HG03460 (cell line): ENCODE data around the gene SACM1L.

Source experiments
- ATAC-seq: cut with Tn5 transposase; IDR thresholded peaks from one replicate; pipeline ENCODE4 v1.9.1; 2021; ENCODE audit not compliant: unreplicated experiment

Gene SACM1L

DNA sequence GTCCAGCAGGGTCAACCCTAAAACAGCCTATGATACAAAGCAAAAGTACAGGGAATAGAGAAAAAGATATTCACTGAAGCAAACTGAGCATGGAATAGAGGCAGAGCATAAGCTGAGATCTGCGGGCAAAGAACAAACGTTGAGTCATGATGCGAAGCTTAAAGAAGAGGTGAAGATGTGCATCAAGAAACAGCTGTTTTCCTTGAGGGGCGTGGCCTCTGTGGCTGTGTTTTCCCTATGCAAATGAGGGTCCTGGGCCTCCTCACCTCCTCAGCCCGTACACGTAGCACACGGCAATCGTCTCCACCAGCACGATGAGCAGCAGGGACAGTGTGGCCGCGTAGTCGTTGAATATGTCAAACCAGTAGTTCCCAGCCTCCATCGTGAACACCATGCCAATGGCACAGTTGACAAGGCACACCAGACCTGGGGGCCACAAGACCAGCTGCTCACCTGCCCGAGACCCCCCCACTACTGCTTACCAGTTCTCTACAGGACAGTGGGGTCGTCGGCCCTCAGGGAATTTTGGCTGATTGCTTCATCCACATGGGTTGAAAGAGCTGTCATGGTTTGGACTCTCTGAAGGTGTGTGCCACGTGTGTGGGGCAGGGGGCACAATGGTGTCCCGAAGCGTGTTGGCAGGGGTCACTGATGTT lies 73.6 kb downstream of the SACM1L start:
- no peak for ATAC-seq

DNA sequence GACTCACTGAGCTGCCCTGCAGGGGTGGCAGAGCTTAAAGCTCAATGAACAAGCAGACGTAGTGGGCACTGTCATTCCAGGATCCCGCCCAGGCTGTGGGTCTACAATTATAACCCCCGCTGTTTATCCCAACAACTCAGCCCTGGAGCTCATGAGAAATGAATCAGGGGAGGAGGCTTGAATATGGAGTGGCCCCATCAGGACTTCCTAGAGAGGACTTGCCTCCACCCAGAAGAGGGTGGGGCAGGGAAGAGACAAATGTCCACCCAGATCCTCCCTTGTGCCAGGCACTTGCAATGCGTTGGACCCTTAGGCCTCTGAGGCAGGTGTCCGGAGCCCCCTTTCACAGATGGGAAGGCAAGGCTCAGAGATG lies 74.1 kb downstream of the SACM1L start:
- no peak for ATAC-seq

DNA sequence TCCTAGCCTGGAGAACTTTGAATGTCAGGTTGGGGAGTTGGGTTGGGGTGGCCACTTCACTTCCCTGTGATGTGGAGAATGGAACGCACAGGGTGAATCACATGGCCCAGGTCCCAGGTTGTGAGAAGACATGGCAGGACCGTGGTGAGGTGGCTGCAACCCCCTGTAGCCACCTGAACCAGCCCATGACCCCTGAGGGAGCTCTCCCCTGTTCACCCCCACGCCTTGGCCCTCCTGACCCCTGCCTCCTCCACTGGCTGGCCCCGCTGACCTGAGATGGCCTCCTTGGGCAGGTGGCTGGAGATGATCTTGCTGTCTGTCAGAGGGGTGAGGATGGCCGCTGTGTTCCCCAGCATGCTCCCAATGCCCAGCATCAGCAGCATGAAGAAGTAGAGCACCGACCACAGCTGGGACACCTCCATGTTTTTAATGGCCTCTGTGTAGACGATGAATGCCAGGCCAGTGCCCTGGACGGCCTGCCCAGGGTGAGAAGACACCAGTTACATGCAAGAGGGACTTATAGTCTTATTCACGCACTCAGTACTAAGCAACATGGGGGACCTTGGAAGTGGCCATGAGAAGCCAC lies 76.2 kb downstream of the SACM1L start:
- no peak for ATAC-seq

DNA sequence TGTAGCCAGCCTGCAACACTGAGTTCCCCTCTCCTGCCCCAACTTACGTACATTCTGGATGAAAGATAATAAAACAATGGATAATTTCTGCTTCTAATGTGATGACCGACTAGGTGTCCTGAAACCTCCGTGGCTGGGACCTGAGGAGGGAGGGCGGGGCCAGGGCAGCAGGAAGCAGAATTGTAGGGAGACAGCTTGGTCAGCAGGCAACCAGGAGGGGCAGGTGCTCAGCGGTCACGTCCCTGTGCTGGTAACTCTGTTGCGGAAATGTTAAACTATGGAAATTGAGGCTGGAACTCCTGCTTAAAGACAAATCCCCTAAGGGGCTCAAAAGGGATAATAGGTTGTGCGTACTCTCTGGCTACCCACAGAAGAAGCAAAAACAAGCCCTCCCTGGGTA lies 76.8 kb downstream of the SACM1L start:
- ATAC-seq: no peak

DNA sequence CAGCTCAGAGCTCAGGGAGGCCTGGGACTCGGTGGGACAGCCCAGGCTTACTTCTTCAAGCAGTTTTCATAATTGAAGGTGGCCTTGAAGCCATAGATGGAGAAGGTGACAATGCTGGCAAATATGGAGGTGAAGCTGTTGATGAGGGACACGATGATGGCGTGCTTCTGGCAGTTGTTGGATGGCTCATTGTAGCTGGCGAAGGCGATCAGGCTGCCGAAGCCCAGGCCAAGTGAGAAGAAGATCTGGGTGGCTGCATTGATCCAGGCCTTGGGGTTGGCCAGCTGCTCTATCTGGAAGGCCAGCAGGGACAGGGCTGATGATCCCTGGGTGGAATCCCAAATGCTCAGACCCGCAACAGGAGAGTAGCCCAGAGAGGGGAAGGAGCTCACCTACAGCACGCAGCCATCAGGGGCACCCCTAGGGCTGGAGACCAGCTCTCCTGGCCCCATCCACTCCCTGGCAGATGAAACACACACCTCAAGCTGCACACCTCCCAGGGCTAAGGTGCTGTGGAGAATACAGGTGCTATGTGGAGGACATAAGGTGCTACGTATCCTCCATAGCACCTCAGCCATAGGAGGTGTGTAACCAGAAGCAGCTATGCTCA lies 82.1 kb downstream of the SACM1L start:
- no peak for ATAC-seq

DNA sequence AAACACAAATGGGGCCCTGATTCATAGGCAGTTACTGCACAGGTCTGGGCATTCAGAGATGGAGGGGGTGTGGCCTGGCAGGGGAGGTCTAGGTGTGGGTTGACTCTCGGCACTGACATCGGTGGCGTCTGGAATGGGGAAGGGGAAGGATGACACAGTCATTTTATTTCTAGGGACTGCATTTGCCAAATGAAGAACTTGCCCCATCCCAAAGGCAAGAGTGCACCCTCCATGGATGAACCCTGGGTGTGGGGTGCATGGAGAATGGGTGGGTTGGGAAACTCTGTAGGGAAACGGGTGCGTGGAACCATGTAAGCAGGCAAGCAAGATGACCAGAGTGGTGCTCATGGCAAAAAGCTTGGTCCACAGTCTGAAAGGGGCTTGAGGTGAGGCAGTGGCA lies 82.6 kb downstream of the SACM1L start:
- ATAC-seq: no peak

DNA sequence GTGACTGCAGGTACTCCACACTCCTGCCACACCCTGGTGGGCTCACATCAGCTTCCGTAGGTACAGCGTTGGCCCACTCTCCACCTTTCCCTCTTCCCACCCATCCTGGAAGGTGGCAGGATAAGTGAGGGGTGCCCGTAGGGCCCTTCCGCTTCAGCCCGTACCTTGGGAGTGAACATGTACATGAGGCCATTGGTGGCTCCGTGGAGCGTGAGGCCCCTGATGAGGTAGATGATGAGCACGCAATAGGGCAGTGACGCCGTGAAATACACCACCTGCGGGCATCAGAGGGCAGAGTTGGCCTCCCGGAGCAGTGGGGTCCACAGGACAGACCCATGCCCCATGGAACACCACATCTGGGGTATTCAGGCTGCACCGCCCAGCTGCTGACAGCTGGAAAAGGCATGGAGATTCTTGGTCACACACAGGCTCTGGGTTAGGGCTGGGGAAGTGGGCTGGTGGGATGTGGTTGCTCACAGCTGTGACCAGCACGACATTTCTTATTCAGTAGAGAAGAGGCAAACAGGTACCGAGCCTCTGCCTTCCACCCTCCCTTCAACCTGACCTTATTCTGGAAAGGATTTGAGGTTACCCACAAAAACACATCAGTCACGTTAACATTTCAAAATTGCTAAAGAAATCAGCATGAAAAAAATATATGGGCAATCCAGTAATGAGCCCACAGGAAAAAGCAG lies 83.3 kb downstream of the SACM1L start:
- ATAC-seq: no peak

DNA sequence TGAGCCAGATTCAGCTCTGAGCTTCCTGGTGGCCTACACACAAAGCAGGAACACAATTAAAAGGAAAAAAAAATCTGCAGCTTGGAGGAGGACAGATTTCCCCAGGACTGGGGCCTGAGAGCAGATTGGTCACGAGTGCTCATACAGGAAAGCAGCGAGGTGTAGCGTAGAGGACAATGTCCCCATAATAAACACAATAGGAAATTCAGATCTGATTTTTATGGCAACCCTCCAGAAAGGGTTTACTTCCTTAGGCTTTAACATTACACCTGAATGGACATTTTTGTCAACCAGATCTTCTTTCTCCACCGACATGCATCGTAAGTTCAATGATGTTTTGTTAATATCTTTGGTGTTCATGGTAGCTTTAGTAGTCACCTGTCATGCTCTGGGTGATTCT lies 83.9 kb downstream of the SACM1L start:
- ATAC-seq: no peak

DNA sequence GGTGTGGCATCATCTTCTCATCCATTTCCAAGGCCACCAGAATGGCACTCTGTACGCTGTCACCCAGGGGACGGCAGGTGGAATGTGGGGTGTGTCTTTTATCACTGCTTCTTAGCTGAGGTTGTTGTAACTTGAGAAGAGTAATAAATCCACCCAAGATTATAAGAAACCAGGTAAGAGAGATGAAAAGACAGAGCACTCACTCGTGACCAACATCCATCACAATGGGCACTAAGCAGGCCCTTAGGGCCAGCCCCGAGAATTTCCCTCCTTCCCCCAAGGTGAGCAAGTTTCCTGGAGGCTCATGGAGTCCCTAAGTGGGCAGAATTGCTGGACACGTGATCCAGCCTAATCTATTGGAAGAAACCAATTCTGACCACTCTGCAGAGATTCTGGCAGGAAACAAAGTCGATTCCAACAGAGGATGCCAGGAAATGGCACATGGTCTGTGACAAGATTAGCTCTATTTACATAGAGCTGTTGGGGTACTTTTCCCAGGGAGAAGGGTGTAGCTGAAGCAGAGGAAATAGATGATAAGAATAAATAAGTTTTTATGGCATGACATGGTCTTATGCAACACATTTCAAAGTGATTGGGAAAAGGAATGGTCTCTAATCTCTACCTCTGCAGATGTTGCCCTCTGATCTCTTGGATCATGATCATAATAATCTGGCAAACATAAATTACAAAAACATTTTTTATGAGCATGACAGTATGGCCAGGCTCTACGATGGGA lies 84.7 kb downstream of the SACM1L start:
- no peak for ATAC-seq

DNA sequence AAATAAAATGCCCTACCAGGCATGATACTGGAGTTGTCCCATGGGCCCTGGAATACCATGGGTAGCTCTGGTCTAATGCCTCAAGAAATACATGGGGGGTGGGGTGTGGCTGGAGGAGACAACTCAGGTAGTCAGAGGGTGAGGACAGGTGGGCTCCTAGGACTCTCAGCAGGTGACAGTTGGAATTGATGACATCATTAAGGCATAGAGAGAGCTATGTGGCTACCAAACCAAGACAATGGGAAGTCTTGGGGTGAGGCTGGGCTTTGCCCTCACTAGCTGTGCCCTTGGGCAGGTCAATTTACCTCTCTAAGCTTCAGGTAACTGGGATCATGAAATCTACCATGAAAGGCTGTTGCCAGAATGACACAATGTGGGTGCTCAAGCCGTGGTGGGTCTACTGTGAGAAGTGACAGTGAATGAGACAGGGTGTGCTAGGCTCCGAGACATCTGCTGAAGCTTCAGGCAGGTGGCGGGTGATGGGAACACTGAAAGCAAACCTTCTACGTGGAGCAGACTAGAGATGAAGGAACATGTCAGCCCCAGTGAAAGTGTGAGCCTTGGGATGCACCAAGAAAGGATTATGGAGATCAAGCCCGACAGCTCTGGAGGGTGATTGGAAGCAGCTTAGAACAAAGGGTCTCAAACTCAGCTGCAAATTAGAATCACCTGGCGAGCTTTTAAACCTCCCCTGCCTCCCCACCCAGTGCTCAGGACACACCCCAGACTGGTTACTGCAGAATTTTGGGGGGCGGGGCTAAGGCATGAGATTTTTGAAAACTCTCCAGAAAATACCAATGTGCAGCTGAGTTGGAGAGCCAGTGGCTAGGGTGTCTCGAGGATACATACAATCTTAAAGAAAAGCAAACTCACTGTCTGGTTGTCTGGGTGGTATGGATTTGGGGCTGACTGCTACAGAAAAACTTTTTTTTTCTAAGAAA lies 85.7 kb downstream of the SACM1L start:
- no peak for ATAC-seq

DNA sequence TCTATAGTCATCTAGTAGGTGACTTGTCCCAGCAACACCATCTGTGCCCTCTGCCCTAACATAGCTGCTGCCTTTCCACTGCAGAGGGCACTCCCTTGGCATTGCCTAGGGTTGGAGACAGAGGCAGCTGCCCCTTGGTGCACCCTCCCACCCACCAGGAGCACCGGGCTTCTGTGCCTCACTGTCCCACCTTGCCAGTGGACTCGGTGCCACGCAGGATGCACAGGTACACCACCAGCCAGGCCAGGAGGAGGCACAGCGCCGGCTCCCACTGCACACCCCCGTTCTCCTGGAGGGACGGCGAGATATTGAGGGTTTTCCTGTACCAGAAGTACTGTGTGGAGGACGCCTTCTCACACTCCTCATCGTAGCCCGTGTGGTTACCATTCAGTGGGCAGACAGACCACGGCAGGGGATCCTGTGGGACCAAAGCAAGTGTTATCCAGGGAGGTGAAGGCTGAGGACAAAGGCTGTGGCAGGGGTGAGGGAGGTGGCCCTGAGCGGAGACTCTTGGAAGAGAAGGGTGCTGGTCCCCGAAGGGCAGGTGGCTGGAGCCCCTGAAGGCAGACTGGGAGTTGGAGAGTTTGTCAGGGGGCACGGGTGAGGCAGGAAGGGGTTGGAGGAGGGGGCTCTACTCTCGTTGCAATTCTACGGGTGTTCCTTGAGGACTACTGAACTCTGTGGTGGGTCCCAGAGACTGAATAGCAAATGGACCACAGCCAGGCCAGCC lies 86.5 kb downstream of the SACM1L start:
- ATAC-seq: no peak

DNA sequence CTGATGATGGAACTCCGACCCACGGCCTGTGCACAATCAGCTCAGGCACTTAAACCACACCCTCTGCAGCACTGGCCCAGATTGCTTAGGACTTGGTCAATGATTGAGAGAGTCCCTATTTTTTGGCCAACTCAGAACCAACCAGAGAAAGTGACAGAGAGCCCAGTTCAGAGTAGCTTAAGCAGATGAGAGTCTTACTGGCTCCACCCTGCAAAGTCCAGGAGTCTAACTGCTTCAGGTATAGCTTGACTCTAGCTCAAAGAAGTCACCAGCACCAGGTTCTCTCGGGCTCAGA lies 87.1 kb downstream of the SACM1L start:
- no peak for ATAC-seq

DNA sequence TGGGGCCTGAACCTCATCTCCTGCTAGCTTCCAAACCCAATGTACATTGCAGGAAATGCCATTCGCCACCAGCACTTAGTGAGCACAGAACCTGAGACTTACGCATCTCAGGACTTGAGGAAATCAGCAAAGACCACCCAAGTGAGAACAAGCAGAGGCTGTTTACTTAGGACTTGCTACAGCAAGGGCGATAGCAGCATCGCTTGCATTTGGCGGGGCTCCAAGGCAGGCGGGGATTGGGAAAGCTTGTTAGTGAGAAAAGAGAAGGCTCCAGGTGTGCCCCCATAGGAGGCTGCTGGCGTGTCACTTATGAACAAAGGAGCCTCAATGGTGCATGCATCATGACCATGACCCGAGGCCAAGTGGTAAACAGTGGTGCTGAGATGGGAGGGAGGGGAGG lies 87.4 kb downstream of the SACM1L start:
- no peak for ATAC-seq

DNA sequence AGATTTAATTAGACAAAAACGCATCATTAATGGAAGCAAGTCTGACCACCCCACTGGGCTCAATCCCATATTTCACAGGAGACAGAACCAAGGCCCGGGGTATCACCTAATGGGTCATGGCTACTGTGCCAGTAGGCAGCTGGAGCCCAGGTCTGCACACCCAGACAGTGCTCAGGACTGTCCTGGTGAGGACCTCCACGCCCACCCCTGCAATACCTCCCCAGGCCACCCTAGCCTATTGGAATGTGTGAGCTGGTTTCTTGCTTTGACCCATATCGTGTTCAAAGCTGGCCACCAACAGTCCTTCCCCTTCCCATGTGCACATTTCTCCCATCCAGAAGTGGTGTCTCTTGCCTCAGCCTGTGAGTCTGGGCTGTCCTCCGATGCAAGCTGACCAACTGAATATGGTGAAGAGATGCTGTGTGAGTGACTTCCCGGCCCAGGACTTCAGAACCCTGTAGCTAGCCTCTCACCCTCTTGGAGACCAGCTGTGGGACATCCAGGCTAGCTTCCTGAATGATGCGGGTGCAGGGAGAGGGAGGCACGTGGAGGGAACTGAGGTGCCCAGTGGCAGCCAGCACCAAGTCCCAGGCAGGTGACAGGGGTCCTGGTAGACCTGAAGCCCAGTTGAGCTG lies 88.0 kb downstream of the SACM1L start:
- no peak for ATAC-seq

DNA sequence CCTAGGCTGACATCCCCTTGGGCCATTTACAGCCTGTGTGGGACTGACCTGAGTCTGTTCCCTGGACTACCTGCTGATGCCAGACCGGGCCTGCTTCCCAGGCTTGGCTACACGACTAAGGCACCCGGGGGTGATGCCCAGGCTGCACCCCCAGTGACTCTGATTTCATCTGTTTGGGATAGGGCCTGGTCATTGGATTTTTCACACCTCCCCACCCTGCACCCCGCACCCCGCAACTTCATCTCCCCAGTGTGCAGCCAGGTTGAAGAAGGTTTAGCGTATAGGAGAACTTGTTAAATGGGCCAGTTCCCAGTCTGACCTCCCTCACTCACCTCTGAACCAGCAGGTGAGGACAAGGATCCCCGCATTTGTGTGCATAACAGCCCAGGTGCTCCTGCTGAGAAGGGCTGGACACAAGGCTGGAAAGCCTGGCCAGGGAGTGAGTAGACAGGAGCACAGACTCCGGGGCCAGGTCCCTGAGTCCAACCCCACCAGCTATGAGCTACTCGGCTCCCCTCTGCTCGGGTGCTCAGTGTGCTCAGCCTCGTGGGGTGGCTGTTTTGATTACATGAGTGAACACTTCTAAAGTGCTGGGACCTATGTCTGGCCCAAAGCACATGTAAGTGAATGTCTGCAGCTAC lies 88.7 kb downstream of the SACM1L start:
- no peak for ATAC-seq

DNA sequence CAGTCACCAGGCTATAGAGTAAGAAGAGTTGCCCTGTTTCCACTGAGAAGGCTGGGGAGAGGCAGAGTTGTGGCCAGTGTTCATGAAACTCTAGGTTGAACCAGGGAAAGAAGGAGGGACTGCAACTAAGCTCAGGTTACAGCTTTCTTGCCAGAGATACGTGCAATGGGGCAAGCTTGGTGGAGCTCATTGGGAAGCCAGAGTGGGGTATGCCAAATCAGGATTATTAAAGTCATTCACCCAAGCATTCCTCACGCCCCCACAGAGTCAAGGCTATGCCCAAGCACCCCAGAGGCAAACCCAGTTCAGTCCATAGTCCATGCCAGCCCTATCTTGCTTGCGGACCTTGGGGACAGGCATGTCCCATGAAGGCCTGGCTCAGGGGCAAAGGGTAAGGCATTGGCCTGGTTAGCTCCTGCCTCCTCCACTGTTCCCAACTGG lies 89.6 kb downstream of the SACM1L start:
- ATAC-seq: no peak

DNA sequence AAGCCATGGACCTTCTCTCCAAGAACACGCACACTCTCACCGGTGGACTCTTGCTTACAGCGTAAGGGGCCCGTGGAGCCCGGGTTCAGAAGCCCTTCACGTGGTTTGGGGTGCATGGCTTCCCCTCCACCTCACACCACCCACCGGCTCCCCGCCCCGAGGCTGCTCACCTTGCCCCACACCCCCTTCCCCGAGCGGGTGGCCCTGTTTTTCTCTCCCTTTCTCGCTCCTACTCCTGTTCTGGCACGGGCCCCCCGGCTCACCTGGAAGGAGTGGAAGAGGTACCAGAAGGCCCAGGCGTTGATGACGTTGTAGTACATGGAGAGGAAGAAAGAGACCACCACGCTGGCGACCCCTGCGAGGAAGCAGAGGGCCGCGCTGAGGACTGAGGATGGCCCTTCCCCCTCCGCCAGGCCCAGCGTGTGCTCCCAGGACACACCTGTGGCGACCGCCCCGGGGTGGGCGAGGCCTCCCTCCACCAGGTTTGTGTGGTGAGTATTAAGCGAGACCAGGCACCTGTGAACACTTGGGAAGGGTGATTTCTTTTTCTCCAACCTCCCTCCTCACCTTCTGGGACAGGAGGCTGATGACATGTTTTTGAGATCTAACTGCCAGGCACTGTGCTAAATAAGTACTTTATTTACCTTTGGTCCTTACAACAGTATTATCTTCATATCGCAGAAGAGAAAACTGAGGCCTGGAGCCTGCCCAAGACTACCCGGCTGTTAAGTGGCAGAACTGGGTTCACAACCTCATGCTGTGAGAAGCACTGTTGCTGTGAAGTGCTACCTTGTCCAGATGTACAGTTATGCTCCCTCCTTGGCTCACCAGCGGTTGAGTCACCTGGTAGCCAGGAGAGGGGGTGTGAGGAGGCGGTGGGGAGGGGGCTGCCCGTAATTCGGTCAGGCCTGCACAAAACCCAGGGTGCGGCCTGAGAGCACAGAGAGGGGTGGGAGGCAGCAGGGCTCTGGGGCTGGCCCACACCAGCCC lies 90.8 kb downstream of the SACM1L start:
- no peak for ATAC-seq

DNA sequence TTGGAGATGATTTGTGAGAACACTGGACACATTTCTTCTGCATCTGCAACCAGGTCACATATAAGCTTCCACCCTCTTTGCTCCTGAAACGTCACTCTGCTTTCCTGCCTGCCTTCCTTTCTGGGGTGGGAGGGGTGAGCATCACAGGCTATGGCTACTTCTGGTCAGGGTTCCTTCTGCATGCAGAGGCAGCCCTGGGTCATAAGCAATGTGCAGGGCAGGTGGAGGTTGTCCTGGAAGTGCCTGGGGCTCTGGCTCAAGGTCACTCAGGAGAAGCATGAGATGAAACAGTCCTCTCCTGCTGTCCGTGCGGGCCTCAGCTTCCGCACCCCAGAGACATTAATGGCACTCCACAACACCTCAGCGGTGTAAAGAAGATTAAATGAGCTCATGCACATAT lies 92.1 kb downstream of the SACM1L start:
- no peak for ATAC-seq
